ENCODE results near the gene C6orf163. TPM values are rescaled to one million over a fixed set of nuclear protein-coding genes. Genes with fewer than 3 reads are reported as not detected.

The C6orf163 gene
- total and polyA plus RNA-seq, 2 of the 13 experiments (the other 11 are each of a cell fraction or from before 2014, with no cell fraction given), result 0.62 to 1.8 TPM

DNA sequence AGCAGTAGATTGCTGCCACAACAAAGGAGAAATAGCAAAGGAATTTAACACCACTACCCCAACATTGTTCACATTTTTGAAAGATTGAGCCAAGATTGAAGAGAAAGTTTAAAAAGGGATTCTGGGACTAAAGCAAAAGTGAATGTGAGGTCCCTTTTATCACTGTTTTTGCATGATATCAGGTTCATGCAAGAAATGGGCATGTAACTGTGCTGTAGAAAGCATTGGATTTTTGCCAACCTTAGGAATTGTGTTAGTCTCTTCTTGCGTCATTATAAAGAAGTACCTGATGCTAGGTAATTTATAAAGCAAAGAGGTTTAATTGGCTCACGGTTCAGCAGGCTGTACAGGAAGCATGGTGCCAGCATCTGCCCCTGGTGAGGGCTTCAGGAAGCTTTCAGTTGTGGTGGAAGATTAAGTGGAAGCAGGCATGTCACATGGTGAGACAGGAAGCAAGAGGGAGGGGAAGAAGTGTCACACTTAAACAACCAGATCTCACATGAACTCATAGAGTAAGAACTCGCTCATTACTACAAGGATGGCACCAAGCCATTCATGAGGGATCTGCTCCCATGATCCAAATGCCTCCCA lies 10.9 kb upstream of the C6orf163 start:
- H3K4me1 ChIP-seq (ENCODE audit: insufficient read depth, low read length), result no peaks in the 10 kb centered on the region
- H3K4me3 ChIP-seq (replicated peaks in 1 of 3; ENCODE audit: insufficient read depth in 1 of 3, low read depth in 2 of 3, low read length in 3 of 3), result no peak overlapping the region
- no TSS peak for BruUV-seq (replicated peaks)
- intact Hi-C loops (cut with micrococcal nuclease; ENCODE audit: unreplicated experiment) (no loop called here), in situ Hi-C loops (cut with HindIII; ENCODE audit: extremely low pct_ligation_motif_present, low pct_unique_long_range_greater_than_20kb) (no loop called here)
- no peaks in the 10 kb centered on the region for H3K9me3 ChIP-seq (ENCODE audit: low read length)
- H3K27me3 ChIP-seq (ENCODE audit: control insufficient read depth in 1 of 2, insufficient read depth in 2 of 2, low read length in 2 of 2), result no peaks in the 10 kb centered on the region
- DNase-seq (ENCODE audit: low spot score) (no peak), ATAC-seq (no peak), FAIRE-seq (no peak)
- CTCF ChIA-PET (ENCODE audit: low intra/inter-chr PET ratio, low total read pairs), result no interaction called here
- TF ChIP-seq SAP130 (CRISPR knock-in tag; IDR thresholded peaks at IDR 0.05; ENCODE audit: low read depth) (no peak), SUZ12 (IDR thresholded peaks at IDR 0.05; ENCODE audit: low read depth, low read length) (no peak)
- H3K79me2 ChIP-seq (ENCODE audit: insufficient read depth, low read length), result no peaks in the 10 kb centered on the region
- WGBS (ENCODE audit: low lambda C conversion rate), result 91% methylated on average over 3 of the region's 3 CpGs
- no peaks in the 10 kb centered on the region; a peak in 1 of 5 replicates for H3K36me3 ChIP-seq (replicated peaks in 1 of 2; ENCODE audit: control insufficient read depth in 1 of 2, insufficient read depth in 2 of 2, low read length in 2 of 2)
- no peak overlapping the region for H3K4me2 ChIP-seq (ENCODE audit: low read depth, low read length)
- no peak overlapping the region for H3K27ac ChIP-seq (ENCODE audit: extremely low read length, insufficient read depth, low read length)
- no peak overlapping the region for H3K9ac ChIP-seq (ENCODE audit: insufficient read depth, low read depth, low read length)
- no peaks in the 10 kb centered on the region for H4K20me1 ChIP-seq (ENCODE audit: insufficient read depth, low read length)
- no peak overlapping the region for H2AFZ ChIP-seq (ENCODE audit: low read length)
- POLR2A ChIA-PET, result no interaction called here

DNA sequence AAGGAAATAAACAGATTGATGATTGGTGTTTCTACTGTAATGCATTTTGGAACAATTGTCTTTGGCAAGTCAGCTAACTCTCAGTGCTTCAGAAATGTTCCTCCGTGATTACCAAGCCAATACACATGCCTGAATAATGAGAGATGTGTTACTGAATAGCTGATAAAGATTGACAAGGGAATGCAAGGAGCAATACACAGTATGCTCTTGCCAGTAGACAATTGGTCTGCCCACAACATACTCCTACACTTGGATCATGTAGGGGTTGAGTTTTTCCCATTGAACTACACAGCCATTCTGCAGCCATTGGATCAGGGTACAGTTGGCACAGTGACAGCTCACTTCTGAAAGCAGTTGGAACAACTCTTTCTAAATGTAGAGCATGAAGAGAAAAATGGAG lies 9.9 kb upstream of the C6orf163 start:
- H3K27me3 ChIP-seq (ENCODE audit: control insufficient read depth in 1 of 2, insufficient read depth in 2 of 2, low read length in 2 of 2), result no peaks in the 10 kb centered on the region
- no TSS peak for BruUV-seq (replicated peaks)
- no peaks in the 10 kb centered on the region; a peak in 1 of 5 replicates for H3K36me3 ChIP-seq (replicated peaks in 1 of 2; ENCODE audit: control insufficient read depth in 1 of 2, insufficient read depth in 2 of 2, low read length in 2 of 2)
- in situ Hi-C loops (cut with HindIII; ENCODE audit: extremely low pct_ligation_motif_present, low pct_unique_long_range_greater_than_20kb) (no loop called here), intact Hi-C loops (cut with micrococcal nuclease; ENCODE audit: unreplicated experiment) (no loop called here)
- H3K9me3 ChIP-seq (ENCODE audit: low read length), result no peaks in the 10 kb centered on the region
- CTCF ChIA-PET (ENCODE audit: low intra/inter-chr PET ratio, low total read pairs), result no interaction called here
- no peaks in the 10 kb centered on the region for H4K20me1 ChIP-seq (ENCODE audit: insufficient read depth, low read length)
- no peak overlapping the region for H2AFZ ChIP-seq (ENCODE audit: low read length)
- ATAC-seq, result no peak
- H3K9ac ChIP-seq (ENCODE audit: insufficient read depth, low read depth, low read length), result no peak overlapping the region
- FAIRE-seq, result no peak
- POLR2A ChIA-PET, result no interaction called here
- 100% methylated on average over 1 of the region's 1 CpG for WGBS (ENCODE audit: low lambda C conversion rate)
- no peaks in the 10 kb centered on the region for H3K4me1 ChIP-seq (ENCODE audit: insufficient read depth, low read length)
- DNase-seq (ENCODE audit: low spot score), result no peak
- no peak overlapping the region for H3K4me2 ChIP-seq (ENCODE audit: low read depth, low read length)
- no peak overlapping the region for H3K27ac ChIP-seq (ENCODE audit: extremely low read length, insufficient read depth, low read length)
- no peaks in the 10 kb centered on the region for H3K79me2 ChIP-seq (ENCODE audit: insufficient read depth, low read length)
- H3K4me3 ChIP-seq (replicated peaks in 1 of 3; ENCODE audit: insufficient read depth in 1 of 3, low read depth in 2 of 3, low read length in 3 of 3), result no peak overlapping the region
- TF ChIP-seq TEAD2 (CRISPR knock-in tag; IDR thresholded peaks at IDR 0.05) (no peak), HNRNPUL1 (IDR thresholded peaks at IDR 0.05; ENCODE audit: low read depth, low read length) (no peak), NPAS2 (CRISPR knock-in tag; IDR thresholded peaks at IDR 0.05; ENCODE audit: borderline replicate concordance) (no peak), PAF1 (CRISPR knock-in tag; IDR thresholded peaks at IDR 0.05) (no peak), NR2C2 (CRISPR knock-in tag; IDR thresholded peaks at IDR 0.05; ENCODE audit: borderline replicate concordance) (no peak), CCDC6 (CRISPR knock-in tag; IDR thresholded peaks at IDR 0.05) (no peak), YY1 (IDR thresholded peaks at IDR 0.05; ENCODE audit: insufficient read depth, insufficient replicate concordance, low read depth, low read length) (no peak), ZNF749 (CRISPR knock-in tag; IDR thresholded peaks at IDR 0.05; ENCODE audit: borderline replicate concordance) (no peak), RXRB (CRISPR knock-in tag; IDR thresholded peaks at IDR 0.05; ENCODE audit: borderline replicate concordance) (no peak), IKZF1 (IDR thresholded peaks at IDR 0.05) (no peak), ZNF274 (CRISPR knock-in tag; IDR thresholded peaks at IDR 0.05) (no peak), ZNF607 (CRISPR knock-in tag; IDR thresholded peaks at IDR 0.05; ENCODE audit: borderline replicate concordance) (no peak)
- TF ChIP-seq, protein P1, sequence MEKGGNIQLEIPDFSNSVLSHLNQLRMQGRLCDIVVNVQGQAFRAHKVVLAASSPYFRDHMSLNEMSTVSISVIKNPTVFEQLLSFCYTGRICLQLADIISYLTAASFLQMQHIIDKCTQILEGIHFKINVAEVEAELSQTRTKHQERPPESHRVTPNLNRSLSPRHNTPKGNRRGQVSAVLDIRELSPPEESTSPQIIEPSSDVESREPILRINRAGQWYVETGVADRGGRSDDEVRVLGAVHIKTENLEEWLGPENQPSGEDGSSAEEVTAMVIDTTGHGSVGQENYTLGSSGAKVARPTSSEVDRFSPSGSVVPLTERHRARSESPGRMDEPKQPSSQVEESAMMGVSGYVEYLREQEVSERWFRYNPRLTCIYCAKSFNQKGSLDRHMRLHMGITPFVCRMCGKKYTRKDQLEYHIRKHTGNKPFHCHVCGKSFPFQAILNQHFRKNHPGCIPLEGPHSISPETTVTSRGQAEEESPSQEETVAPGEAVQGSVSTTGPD (CRISPR knock-in tag; IDR thresholded peaks at IDR 0.05), result no peak
- TF ChIP-seq, protein P2, sequence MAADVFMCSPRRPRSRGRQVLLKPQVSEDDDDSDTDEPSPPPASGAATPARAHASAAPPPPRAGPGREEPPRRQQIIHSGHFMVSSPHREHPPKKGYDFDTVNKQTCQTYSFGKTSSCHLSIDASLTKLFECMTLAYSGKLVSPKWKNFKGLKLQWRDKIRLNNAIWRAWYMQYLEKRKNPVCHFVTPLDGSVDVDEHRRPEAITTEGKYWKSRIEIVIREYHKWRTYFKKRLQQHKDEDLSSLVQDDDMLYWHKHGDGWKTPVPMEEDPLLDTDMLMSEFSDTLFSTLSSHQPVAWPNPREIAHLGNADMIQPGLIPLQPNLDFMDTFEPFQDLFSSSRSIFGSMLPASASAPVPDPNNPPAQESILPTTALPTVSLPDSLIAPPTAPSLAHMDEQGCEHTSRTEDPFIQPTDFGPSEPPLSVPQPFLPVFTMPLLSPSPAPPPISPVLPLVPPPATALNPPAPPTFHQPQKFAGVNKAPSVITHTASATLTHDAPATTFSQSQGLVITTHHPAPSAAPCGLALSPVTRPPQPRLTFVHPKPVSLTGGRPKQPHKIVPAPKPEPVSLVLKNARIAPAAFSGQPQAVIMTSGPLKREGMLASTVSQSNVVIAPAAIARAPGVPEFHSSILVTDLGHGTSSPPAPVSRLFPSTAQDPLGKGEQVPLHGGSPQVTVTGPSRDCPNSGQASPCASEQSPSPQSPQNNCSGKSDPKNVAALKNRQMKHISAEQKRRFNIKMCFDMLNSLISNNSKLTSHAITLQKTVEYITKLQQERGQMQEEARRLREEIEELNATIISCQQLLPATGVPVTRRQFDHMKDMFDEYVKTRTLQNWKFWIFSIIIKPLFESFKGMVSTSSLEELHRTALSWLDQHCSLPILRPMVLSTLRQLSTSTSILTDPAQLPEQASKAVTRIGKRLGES (CRISPR knock-in tag; IDR thresholded peaks at IDR 0.05; ENCODE audit: borderline replicate concordance), result no peak
